Right forelimb (tissue), 1 donor: ENCODE measurements around the gene PIK3IP1.
"Not testable (repeated sequence)": the region's sequence is repeated elsewhere in the genome, so short reads cannot be mapped to it uniquely, and the experiment has no call there.

Source experiments
- DNase-seq: peaks from one replicate; pipeline ENCODE4 v3.0.0-alpha.2; 2018

Gene PIK3IP1, protein sequence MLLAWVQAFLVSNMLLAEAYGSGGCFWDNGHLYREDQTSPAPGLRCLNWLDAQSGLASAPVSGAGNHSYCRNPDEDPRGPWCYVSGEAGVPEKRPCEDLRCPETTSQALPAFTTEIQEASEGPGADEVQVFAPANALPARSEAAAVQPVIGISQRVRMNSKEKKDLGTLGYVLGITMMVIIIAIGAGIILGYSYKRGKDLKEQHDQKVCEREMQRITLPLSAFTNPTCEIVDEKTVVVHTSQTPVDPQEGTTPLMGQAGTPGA

GRCh38 chr22:31292236-31292989, at the start of gene PIK3IP1:
Gene PIK3IP1, minus strand, starts transcription at chr22:31292488. Its CDS starts 144 bp downstream, at chr22:31292344.
- DNase-seq, result peak; percentile 64

GRCh38 chr22:31341386-31342088, 49.2 kb upstream of the PIK3IP1 start:
- DNase-seq, result no peak

DNA sequence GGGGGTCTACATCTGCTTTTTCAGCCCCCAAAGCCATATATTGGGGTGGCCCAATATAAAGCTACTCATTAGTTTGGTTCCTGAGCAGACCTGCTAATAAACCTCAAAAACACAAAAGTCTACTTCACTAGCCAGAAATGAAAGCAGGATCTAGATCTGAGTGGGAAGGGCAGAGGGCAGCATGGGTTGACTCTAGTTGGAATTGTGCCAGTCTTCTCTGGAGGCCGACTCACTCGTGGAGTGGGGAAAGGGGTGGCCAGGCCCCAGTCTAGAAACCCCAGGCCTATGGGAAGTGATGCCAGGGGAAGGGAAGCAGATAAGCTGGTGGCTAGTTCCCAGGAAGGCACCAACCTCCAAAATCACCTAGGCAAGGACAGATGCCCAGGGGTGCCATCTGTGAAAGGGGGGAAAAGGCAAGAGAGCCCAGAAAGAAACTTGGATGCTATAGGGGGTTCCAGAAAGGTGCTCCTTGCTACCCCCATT, 48.5 kb upstream of the PIK3IP1 start:
- DNase-seq, result no peak

DNA sequence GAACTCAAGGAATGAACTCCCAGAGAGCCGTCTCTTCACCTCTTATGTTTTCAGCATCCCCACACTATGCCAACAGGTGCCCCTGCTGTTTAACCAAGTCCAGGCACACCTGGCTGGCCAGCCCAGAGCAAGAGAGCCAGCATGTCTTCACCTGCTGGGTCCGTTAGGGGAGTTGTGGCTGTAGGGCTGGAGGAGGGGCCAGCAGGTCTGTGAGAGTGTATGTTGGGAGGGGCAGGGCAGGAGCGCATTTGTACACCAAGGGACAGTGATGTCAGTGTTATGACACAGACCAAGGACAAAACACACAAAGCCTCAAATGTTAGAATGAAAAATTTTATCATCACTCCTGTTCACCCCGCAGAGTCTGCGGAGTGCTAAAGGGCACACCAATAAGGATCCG, 48.1 kb upstream of the PIK3IP1 start:
- DNase-seq, result no peak

- DNase-seq, result no peak
These were observed 47.0 kb upstream of the PIK3IP1 start for GRCh38 chr22:31339148-31339832.

- DNase-seq, result no peak
These were observed 44.9 kb upstream of the PIK3IP1 start for GRCh38 chr22:31337178-31337577.

- DNase-seq, result no peak
These were observed 42.0 kb upstream of the PIK3IP1 start for GRCh38 chr22:31334329-31334728.

GRCh38 chr22:31333641-31334040, 41.4 kb upstream of the PIK3IP1 start:
- no peak for DNase-seq

DNA sequence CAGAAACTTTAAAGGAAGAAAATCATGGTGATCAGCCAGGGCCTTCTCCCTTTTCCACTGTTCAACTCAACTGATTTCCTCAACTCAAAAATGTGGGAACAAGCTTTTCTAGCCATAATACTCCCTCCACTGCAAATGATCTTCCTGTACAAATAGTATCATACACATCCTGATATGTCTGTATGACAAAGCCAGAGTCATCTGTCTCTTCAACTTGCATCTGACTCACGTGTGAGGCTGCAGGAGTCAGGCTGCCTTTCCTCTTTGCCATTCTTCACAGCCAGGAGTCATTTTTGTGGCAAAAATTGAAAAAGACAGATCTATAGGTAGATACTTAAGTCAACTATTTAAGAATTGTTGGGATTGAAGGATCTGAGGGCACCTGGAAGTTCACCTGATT, 40.6 kb upstream of the PIK3IP1 start:
- no peak for DNase-seq

DNA sequence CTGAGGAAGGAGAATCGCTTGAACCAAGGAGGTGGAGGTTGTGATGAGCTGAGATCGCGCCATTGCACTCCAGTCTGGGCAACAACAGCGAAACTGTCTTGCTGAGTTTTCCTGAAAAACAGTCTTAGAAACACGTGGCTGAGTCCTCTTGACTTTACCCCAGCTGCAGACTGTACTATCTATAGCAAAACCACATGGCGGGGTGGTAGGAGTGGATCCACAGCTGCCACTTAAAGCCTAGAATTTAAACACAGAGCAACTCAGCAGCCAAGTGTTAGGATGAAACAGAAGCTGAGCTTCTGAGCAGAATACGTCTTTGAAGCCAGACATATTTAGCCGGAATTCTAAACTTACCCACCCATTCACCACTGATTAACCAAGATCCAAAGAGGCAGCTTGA, 39.7 kb upstream of the PIK3IP1 start:
- DNase-seq, result no peak

- no peak for DNase-seq
These were observed 37.3 kb upstream of the PIK3IP1 start for GRCh38 chr22:31329453-31330215.

DNA sequence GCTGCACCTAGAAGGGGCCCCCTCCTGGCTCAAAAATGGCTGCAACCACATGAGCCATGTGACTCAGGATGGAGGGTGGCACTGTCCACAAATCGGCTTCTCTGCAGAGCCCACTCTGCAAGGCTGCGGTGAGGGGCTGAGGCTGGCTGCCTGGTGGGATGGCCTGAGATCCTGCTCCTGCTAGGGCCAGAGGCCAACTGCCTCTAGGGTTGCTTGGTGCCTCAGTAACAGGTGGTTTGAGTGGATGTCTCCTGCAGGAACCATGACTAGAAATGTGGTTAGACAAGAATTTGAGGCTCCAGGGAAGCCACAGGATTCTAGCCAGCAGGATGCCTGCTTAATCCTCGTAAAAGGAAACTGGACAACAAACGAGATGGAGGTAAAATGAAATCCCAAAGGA, 36.7 kb upstream of the PIK3IP1 start:
- DNase-seq, result no peak

DNA sequence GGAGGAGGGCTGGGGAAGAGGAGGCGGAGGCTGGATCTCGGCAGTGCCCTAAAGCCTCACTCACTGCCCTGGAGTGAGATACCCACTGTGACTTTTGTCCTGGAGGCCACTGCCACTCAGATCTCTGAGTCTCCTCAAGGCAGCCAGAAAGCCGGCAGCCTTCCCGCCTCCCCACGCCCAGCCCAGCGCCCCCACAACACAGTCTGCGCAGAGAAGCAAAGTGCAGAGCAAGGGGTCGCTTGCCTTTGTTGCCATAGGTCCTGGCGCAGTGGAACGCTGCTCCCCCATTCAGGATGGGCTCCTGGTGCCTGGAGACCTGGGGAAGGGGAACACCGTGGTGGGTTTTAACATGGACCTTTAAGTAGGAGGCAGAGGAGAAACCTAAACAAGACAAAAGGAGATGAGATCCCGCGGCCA, 36.3 kb upstream of the PIK3IP1 start:
- no peak for DNase-seq

DNA sequence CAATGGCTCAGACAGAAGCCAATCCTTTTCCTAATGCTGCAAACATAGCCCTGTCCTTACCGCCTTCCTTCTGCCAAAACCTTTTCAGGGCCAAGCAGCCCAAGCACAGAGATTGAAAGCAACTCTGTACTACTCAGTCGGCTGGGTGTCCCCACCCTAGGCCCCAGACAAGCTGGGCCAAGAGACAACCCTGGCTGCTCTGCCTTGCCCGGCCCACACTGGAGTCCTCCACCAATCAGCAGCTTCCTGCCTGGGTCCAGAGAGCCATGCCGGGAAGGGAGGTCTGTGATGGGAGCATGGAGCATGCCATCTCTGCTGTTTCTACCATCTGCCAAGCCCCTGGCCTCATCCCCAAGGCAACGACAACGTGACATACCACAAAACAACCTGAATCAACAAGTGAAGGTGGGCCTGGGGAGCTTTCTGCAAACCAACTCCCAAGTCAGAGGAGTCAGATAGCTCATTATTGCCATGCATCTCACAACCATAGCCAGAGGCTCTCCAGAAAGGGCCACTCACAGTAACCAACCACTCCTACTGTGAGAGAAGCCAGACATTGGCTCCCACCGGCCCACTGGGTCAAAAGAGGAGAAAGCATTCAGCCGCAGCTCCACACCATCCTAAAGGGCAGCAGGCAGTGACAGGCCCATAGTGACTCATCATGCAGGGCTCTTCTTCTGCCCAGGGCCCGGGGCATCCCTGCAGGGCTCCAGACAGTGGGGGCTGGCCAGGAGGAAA, 35.7 kb upstream of the PIK3IP1 start:
- no peak for DNase-seq

DNA sequence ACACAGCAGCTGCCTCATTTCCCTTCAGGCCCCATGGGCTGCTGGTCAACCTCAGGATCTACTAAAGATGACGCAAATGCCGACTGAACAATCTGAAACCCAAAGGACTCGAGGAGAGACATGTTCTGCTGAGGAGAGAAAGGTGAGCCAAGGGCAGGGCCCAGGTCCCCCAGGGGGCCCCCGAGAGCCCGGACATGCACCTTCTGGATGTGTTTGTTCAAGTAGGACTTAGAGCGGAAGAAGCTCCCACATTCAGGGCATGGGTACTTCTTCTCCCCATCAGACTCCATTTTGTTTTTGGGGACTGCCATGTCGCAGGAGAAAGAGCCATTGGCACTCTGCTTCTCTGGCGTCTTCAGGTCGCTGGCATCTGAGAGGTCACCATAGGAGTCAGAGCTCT, 34.6 kb upstream of the PIK3IP1 start:
- DNase-seq, result no peak

- no peak for DNase-seq
These were observed 31.6 kb upstream of the PIK3IP1 start for GRCh38 chr22:31323578-31324550.

DNA sequence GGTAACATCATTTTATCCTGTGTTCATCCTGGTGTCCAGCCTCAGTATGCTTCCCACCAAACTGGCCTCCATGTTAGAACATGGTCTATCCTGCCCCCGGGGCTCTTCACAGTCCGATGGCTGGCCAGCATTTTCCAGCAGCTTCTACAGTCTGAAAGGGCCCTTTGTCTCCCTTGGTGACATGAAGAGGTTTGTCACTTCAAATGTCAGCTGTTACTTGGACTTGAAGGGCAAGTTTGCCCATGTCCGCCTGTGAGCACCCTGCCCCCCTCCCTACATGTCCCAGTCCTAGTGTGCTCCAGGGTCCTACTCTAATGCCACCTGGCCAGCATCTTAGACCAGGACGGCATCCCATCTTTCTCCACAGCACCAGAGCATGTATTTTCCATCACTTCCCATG, 29.1 kb upstream of the PIK3IP1 start:
- no peak for DNase-seq

- DNase-seq, result not testable (repeated sequence)
These were observed 21.9 kb upstream of the PIK3IP1 start for GRCh38 chr22:31314220-31314619.

- DNase-seq, result peak; percentile 56
These were observed 21.3 kb upstream of the PIK3IP1 start for GRCh38 chr22:31313366-31314147.
